SHP77 (cell line): ENCODE data around the gene LDLRAD4.
"Not testable (repeated sequence)": the region's sequence is repeated elsewhere in the genome, so short reads cannot be mapped to it uniquely, and the experiment has no call there.

Source experiments
- DNase-seq, 2 experiments: peaks; one replicate each; lab custom pipeline; 2025; lab: John Stamatoyannopoulos, UW

The LDLRAD4 gene

DNA sequence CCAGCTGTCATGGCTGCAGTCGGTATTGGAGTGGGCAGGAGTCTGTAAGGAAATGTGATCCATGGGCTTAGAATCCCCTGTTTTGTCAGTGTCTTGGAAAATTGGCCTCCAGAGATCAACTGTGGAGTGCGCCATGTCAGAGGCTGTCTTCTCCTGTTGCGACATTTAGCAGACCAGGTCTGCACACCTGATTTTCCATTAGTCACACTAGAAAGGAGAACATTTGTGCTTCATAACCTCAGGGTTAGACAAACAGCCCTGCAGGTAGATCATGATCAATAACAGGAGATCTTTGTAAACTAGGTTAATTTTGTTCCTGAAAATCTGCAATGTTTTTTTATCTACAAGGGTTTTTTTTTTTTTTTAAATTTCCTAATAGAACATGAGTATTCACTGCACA, 28.0 kb downstream of the LDLRAD4 start:
- no peak for DNase-seq

DNA sequence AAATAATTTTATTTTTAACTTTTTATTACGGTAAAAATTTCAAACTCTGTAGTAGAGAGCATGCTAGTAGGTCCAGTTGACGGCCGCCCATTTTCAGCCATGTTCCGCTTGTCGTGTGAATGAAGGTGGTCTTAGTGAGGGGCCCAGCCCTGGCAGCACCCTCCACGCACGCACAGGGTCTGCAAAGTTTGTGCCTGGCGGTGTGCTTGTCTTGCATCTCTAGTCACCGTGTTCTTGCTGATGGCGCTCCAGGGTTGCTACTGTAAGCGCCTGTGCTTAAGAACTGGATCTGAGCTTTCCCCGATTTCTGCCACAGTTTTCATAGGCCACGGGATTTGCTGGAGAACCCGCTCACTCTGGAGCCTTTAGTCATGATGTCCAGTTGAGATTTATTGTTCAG, 28.9 kb downstream of the LDLRAD4 start:
- DNase-seq = no peak

DNA sequence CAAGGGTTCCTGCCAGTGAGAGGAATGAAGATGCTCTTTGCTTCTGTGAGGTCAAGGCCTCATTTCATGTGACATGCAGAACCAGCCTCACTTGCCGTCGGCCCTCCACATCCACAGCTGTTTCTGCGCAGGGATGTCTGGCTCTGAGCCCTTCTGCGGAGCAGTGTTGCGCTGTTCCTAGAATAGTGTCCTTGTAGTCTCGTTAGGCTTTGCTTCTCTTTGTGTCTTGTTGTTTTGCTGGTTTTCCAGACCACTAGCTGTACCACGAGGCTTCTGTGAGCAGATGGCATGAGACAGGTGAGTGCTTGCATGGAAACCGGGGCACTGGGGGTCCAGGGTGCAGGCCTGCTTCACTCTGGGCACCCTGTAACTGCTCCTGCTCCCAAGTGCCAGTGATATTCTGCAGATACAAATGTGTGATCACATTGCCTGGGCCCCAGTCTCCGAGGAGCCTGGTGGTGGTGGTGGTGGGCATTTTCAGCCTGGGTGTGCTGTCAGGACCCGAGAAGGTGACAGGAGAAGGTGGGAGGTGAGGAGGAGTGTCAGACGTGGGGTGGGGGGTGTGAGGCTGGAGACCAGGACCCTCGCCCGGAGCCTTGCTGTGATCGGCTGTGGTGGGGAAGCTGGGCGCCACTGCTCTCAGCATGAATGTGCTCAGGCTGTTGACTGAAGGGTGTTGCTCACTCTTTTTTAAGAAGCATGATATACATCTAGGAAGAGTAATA, 34.3 kb downstream of the LDLRAD4 start:
- DNase-seq = no peak

DNA sequence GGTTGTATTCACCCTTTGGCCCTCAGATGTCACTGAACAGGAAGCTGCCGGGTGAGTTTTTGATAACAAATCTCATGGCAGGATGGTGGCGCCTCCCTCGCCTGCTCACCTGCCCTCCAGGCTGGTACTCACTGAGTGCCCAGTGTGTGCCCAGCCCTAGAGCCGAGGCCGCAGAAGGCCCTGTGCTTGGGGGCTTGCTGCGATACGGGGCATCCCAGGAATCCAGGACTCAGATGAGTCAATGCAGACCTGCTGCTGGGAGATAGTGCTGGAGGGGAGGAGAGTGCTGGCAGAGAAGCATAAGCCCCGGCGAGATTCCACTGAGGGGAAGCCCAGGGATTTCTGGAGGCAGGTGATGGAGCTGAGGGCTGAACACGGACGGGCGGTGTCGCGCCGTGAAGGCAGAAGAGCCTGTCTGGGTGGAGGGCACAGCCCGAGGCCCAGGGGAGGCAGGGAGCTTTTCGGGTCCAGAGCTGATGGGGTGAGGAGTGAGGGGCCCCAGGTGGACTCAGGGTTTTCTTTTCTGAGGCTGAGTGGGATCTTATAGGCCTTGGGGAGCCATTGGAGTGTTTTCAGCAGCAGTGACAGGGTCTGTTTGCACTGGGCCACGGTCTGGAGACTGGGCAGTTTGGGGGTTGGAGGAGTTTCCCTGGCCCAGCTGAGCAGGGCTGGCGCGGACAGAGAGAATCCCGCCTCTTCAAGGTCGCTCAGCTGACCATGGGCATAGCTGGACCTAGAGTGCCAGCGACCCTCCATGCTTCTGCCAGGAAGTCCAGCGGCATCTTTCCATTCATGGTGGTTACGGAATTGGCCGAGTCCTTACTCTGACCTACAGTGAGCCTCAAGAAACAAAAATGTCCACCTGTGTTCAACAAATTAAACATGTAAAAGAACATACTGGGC, 35.5 kb downstream of the LDLRAD4 start:
- no peak for DNase-seq

DNA sequence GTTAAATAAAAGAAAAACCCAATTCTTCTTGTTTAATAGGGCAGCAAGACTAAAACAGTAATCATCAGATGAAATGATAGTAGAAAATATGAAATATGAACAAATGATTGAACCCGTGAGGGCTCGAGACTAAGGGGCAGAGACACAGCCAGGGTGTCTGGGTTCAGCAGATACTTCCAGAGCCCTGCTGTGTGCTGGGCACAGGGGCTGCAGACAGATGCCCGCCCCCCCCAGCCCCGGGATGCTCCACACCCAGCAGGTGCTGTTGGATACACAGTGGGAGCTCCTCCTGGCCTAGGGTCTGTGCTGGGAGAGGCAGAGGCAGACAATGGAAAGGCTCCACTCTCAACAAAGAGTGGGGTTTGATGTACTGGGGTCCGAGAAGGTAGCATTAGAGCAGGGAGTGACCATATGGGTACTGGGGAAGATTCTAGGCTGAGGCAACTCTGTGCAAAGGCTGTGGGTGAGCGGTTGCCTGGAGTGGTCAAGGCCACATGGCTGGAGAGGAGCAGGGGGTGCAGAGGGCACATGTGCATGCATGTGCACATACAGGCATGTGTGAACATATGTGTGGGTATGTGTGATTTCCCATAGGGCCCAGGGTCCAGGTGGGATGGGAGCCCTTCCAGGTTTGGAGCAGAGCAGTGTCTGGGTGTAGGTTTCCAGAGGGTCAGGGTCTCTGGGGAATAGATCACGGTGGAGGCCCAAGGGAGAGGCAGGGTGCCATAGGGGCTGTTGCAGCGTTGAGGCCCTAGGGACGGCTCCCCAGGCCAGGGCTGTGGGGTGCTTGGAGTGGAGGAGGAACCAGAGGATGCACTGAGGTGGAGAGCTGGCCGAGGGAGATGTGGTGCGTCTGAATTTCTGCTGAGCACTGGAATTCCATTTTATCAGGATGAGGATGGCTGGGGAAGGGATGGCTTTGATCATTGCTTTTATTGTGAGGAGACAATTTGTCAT, 36.7 kb downstream of the LDLRAD4 start:
- DNase-seq = no peak

DNA sequence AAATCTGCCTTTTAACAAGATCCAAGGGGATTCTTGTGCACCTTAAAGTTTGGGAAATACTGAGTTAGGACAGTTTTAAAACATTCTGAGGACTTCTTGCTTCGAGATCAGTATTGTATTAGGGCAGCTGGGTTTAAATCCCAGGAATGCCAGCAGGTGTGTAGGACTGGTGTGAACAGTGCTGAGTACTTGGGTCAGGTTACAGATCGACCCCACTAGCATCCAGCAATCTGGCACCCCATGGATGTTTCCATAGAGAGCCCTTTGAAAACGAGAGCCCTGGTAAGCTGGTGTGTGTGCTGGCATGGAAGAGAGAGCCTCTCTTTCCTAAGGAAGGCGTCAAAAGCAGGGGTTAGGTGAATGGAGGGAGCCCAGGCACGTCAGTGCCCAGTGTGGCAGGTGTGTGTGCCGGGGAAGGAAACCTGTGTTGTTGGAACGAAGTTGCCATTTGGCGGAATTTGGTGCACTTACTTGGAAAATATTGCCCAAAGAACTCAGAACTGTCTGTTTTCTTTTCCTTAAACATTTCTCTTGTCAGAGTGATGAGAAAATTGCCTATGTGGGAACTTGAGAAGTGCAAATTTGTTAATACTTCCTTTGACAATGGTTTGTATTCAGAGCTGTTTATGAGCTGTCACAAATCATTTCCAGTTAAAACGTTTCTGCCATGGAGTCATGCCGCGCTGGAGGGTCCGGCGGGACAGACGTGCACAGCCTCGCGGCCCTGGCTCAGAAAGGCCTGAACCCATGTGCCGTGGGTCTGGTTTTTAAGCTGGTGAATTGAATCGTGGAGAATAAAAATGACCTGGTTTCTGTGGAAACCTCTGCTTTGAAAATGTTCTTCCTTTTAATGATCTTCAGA, 38.1 kb downstream of the LDLRAD4 start:
- DNase-seq = no peak

DNA sequence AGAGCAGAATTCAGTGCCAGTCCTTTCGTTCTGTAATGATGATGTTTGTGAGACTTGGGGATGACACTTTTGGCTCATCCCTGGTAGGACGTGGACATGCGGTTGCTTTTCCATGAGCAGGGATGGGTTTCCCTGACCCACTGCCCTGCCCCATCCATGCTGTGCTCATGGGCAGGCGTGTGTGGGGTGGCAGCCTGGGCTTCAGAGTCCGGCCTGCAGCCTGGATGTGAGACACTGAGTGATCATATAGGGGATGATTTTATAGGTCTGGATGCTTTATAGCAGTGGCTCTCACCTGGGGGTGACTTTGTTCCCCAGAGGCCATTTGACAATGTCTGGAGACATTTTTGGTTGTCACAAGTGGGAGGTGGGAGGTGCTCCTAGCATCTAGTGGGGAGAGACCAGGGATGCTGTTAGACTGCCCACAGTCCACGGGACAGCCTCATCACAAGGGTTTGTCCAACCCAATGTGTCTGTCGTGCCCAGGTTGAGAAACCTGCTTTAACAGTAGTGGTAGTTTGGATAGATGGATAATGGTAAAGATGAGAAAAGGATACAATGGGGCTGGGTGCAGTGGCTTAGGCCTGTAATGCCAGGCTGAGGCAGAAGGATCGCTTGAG, 38.9 kb downstream of the LDLRAD4 start:
- DNase-seq = no peak

DNA sequence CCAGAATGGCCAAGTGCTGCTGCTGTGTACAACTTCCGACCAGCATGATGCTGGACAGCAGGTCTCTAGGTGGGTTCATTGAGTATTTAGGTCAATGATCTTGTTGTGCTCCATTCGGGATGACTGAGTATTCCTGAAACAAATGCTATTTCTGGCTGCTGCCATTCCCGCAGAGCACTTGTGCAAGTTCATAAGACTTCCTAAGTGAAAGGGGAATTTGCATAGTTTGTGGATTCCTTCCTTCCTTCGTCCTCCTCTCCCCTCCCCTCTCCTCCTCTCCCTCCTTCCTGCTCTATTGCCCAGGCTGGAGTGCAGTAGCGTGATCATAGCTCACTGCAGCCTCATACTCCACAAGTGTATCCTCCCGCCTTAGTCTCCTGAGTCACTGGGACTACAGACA, 40.4 kb downstream of the LDLRAD4 start:
- DNase-seq = no peak

DNA sequence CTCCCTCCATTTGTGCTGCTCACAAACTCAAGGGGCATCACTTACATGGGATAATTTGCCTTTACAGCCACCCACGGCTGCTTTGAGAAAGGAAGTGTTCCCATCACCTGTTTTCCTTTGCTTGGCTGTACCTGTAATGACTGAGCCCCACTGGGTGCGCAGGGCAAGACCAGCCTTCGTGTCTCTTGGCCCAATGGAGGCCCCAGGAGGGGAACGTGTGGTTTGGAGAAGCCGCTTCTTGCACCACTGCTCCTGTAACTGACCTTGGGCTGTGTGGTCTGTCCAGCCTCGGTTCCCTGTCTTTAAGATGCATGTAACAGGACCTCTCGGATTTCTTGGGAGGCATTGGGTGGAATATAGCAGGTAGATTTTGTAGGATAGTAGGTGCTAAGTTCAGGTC, 41.1 kb downstream of the LDLRAD4 start:
- DNase-seq = no peak

DNA sequence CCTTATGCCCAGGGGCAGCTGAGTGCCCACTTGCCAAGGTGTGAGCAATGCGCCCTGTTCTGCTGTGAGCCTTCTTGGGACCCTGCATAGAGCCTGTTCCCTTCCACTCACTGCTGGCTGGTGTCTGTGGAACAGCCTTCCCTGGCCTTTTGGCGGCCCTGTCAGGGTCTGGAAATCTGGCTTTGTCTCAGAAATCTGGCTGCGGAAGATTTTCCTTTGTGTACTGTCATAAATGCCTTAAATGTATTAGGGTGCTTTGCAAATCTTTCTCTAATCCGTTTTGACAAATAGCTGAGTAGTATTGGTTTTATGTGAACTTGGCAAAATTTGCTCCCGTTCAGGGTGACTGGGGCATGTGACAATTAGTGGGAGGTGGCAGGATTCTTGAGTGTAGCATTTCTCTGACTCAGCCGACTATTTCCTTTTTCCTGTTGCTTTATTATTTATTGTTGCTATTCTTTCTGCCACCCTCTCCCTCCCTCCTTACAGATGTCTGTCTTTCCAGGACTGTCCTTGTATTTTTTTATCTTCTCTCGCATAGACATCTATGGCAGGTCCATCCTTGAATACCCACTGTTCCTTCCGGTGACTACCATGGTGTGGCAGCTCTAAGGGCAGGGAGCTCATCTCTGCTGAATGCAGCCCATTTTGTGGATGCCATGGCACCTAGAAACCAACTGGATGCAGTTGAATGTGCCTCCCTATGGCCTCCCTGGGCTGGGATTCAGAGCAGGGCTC, 41.8 kb downstream of the LDLRAD4 start:
- DNase-seq = no peak

DNA sequence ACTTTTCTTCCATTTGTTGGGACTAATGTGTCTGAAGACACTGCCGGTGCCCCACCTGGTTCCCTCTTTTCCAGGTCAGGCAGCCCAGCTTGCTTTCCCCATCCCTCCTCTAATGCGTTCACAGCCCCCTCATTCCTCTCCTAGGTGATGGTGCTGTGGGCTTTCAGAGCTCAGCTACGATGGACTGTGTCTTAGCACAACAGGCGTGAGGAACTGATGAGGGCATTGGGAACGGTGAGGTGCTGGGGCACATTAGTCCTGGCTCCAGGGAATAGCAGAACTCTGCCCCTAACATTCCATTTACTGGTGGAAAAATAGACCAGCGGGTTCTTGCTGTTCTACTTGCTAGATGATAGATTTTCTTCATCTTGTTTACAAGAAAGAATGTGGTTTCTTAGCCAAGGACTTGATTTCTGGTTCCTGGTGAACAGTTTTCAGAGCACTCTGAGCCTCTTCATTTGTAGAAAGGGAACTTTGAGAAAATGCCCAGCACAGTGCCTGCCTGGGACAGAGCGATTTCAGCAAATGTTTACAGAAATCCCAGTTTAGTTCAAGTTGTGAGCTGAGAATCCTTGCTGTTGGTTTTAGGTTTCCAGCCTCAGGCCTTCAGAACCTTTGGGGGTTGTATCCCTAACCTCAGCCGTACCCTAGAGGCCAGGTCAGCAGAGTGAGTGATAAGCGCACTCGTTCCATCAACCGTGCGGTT, 42.5 kb downstream of the LDLRAD4 start:
- no peak for DNase-seq

DNA sequence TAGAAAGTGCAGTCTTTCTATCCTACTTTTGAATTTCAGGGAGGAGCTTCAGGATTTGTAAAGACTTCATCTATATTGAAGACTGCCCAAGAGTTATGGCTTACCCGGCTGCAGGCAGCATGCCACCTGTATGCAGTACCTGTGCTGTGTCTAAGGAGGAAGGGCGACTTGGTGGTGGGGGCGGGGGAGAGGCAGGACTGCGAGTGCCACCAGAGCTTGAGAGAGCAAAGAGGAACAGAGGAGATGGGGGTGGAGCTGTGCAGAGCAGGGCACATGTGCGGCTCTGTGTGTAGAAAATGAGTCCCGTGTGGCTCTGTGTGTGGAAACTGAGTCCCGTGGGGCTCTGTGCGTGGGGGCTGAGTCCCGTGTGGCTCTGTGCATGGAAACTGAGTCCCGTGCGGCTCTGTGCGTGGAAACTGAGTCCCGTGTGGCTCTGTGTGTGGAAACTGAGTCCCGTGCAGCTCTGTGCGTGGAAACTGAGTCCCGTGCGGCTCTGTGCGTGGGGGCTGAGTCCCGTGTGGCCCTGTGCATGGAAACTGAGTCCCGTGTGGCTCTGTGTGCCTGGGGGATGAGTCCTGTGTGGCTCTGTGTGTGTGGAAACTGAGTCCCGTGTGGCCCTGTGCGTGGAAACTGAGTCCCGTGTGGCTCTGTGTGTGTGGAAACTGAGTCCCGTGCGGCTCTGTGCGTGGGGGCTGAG, 43.2 kb downstream of the LDLRAD4 start:
- no peak for DNase-seq

DNA sequence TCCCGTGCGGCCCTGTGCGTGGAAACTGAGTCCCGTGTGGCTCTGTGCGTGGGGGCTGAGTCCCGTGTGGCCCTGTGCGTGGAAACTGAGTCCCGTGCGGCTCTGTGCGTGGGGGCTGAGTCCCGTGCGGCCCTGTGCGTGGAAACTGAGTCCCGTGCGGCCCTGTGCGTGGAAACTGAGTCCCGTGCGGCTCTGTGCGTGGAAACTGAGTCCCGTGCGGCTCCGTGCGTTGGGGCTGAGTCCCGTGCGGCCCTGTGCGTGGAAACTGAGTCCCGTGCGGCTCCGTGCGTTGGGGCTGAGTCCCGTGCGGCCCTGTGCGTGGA, 43.8 kb downstream of the LDLRAD4 start:
- not testable (repeated sequence) for DNase-seq

DNA sequence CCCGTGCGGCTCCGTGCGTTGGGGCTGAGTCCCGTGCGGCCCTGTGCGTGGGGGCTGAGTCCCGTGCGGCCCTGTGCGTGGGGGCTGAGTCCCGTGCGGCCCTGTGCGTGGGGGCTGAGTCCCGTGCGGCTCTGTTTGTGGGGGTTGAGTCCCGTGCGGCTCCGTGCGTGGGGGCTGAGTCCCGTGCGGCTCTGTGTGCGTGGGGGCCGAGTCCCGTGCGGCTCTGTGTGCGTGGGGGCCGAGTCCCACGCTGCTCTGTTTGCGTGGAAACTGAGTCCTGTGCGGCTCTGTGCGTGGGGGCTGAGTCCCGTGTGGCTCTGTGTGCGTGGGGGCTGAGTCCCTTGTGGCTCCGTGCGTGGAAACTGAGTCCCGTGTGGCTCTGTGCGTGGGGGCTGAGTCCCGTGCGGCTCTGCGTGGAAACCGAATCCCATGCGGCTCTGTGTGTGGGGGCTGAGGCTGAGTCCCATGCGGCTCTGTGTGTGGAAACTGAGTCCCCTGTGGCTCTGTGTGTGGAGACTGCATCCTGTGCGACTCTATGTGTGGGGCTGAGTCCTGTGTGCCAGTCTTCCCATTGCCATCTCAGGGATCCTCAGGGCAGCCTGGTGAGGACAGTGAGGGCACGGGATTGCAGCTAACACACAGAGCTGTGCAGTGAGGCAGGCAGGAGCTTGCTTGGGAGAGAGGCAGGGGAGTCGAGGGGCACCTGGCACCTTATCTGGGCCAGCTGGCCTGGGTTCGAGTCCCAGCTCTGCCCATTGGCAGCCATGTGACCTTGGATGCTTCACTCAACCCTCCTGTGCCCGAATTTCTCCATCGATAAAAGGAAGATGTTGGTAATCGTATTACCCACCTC, 44.5 kb downstream of the LDLRAD4 start:
- DNase-seq = no peak

DNA sequence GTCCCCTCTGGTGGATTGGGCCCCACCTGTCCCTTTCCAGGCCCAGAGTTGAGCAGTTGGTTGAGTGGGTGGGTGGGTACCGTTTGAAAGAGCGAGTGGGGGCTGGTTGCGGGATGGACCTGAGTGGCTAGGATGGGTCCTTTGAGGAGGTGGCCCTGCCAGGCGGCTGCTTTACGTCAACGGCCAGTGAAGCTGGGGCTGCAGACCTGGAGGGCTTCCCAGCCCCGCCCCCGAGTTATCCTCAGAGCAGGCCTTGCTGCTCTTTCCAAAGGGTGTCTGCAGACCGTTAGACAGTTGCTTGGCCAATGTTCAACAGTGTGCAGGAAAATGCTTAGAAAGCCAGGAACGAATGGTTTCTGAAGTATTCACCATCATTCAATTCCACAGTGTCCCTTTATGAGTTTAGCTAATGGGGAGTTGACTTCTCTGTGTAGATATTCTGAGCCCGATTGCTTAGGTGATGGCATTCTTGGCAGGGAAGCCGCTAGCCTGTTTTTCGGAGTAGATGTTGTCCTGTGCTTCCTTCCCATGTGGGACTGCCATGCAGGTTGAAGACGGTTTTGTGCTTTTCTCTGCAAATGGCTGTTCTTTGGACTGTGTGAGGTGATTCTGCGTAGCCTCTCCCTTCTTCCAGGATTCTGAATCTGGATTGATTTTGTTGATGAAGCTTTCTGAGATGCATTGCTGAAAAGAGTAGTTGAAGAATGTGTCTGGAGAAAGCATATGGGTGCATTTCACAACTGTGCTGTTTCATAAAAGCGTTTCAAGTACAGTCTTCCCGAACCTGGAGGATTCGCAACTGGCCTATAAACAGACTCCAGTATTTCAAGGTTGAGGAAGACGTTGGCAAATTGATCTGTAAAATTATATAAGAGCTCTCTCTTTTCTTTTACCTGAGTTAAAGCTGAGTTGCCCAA, 45.8 kb downstream of the LDLRAD4 start:
- DNase-seq = no peak

DNA sequence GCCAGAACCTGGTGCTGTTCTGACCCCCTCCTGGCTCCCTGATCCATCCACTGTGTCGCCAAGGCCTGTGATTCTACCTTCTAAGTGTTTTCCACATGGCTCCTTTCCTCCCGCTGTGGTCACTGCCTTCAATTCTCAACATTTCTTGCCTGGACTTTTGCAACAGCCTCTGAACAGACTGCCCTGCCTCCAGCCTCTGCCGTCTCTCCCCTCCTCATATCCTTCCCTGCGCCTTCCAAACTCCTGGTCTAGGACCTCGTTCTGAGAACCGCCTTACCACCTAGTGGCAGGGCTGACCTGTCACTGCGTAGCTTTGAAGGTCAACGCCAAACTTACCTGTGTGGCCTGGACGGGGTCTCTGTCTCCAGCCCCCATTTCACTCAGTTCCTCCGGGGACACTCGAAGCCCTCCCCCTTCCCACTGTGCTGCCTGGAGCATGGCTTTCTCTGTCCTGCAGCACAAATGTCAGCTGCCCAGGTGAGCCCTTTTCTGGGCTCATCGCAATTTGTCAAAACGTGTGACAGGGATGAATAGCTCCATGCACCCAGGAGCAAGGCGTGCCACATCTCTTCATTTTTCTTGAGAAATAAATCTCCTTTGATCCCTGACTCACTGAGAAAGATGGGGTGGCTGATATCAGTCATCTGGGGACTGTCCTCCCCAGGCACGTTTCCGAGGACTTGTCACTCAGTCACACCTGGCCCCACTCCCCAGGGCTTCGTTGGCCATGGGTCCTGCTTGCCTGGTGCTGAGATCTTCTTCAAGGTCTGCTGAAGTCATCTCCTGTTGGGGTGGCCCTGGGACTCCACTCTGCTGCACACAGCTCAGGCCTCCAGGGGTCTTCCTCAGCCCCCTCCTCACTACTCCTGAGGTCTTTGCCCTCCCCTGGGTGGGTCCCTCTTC, 46.7 kb downstream of the LDLRAD4 start:
- no peak for DNase-seq
